GM12878 (cell line): ENCODE results near the gene AJM1. TPM values are rescaled to one million over a fixed set of nuclear protein-coding genes. Genes with fewer than 3 reads are reported as not detected.

Experiments used
- ATAC-seq: fragments of 200-7000 bp; cut with Tn5 transposase; 3 replicates; pipeline ENCODE4 v1.9.1; 2020; ENCODE audit warnings: mild to moderate bottlenecking, moderate library complexity
- BruUV-seq: library from RNA; stranded (reverse); fragments of 400-500 nt; replicated peaks from 2 replicates; lab custom pipeline; 2021; lab: Mats Ljungman, UMichigan
- CTCF ChIA-PET: fragments of 300-600 bp; sonication (Branson Sonifier 250); formaldehyde crosslinking; extraction: SDS; loops from one replicate; lab custom pipeline; 2021; ENCODE audit warnings: inconsistent platforms; lab: Yijun Ruan, JAX
- POLR2A ChIA-PET: fragments of 350-600 bp; formaldehyde crosslinking; extraction: SDS; loops from one replicate; lab custom pipeline; 2021; ENCODE audit warnings: inconsistent platforms; lab: Charles Lee
- RAD21 ChIA-PET: fragments of 300-600 bp; sonication (Branson Sonifier 250); formaldehyde crosslinking; loops from one replicate; lab custom pipeline; 2023; ENCODE audit warnings: antibody characterized with exemption; ENCODE audit not compliant: unreplicated experiment; lab: Charles Lee
- SMC1A ChIA-PET: fragments of 300-600 bp; sonication (Branson Sonifier 250); formaldehyde crosslinking; loops from one replicate; lab custom pipeline; 2023; ENCODE audit not compliant: unreplicated experiment, uncharacterized antibody; lab: Charles Lee
- DNase-seq: peaks from one replicate; pipeline ENCODE4 v3.0.0-alpha.2; 2011; ENCODE audit warnings: low read depth, low spot score
- FAIRE-seq: peaks from 3 replicates; lab custom pipeline; 2011; peaks lifted over from hg19 to GRCh38; lab: Jason Lieb, UNC
- H2AFZ ChIP-seq: 2 replicates; pipeline ENCODE4 v1.6.0; 2011; ENCODE audit warnings: low read depth, low read length, control low read depth; ENCODE audit not compliant: control insufficient read depth
- H3K27ac ChIP-seq: 2 replicates; pipeline ENCODE4 v1.5.1; 2011; ENCODE audit warnings: control low read depth; ENCODE audit not compliant: control insufficient read depth, insufficient read depth
- H3K27me3 ChIP-seq, 2 experiments: replicated peaks in 1 of 2; 2 replicates each; pipeline versions ENCODE4 v1.6.0 to v1.6.1; 2011; ENCODE audit warnings: low read length in 1 of 2; ENCODE audit not compliant: control insufficient read depth in 2 of 2, insufficient read depth in 2 of 2
- H3K36me3 ChIP-seq, 2 experiments: 2 replicates each; pipeline ENCODE4 v1.5.1; 2011; ENCODE audit warnings: low read length in 1 of 2; ENCODE audit not compliant: control insufficient read depth in 2 of 2, insufficient read depth in 2 of 2
- H3K4me1 ChIP-seq: 2 replicates; pipeline ENCODE4 v1.6.1; 2011; ENCODE audit warnings: mild to moderate bottlenecking, low read length, moderate library complexity, mixed read lengths; ENCODE audit not compliant: control insufficient read depth, insufficient read depth
- H3K4me2 ChIP-seq: 2 replicates; pipeline ENCODE4 v1.6.0; 2011; ENCODE audit warnings: control low read depth; ENCODE audit not compliant: control insufficient read depth, insufficient read depth
- H3K4me3 ChIP-seq: fragments of 200-600 bp; sonication (generic); 2 replicates; pipeline ENCODE4 v1.5.1; 2016
- H3K79me2 ChIP-seq: 2 replicates; pipeline ENCODE4 v1.6.0; 2011; ENCODE audit warnings: low read length; ENCODE audit not compliant: control insufficient read depth, insufficient read depth
- H3K9ac ChIP-seq: 2 replicates; pipeline ENCODE4 v1.8.0; 2011; ENCODE audit warnings: low read length, control low read depth, mixed read lengths; ENCODE audit not compliant: control insufficient read depth, insufficient read depth
- H3K9me3 ChIP-seq: replicated peaks from 3 replicates; pipeline ENCODE4 v1.5.1; 2011; ENCODE audit warnings: mild to moderate bottlenecking, low read length; ENCODE audit not compliant: control insufficient read depth, insufficient read depth
- H4K20me1 ChIP-seq: 2 replicates; pipeline ENCODE4 v1.6.0; 2011; ENCODE audit not compliant: control insufficient read depth, insufficient read depth
- EZH2 ChIP-seq: IDR thresholded peaks from 2 replicates; pipeline ENCODE4 v1.6.1; 2012; ENCODE audit warnings: low read depth, mild to moderate bottlenecking, control low read depth, inconsistent platforms, low read length, borderline replicate concordance; ENCODE audit not compliant: control insufficient read depth
- NFYB ChIP-seq: IDR thresholded peaks from 2 replicates; pipeline ENCODE4 v1.6.1; 2011; ENCODE audit warnings: low read depth, mild to moderate bottlenecking, low read length, improper control_type of control experiment, moderate library complexity; ENCODE audit not compliant: insufficient read depth
- POU2F2 ChIP-seq: IDR thresholded peaks from 3 replicates; pipeline ENCODE4 v1.6.1; 2011; ENCODE audit warnings: low read depth, mild to moderate bottlenecking, low read length, borderline replicate concordance
- SPI1 ChIP-seq: IDR thresholded peaks from 2 replicates; pipeline ENCODE4 v1.6.1; 2011; ENCODE audit warnings: low read depth, mild to moderate bottlenecking, low read length, moderate library complexity, borderline replicate concordance; ENCODE audit not compliant: insufficient read depth
- STAT3 ChIP-seq: IDR thresholded peaks from 2 replicates; pipeline ENCODE4 v1.6.1; 2011; ENCODE audit warnings: low read depth, low read length, improper control_type of control experiment
- ZBTB33 ChIP-seq: fragments of 450-650 bp; IDR thresholded peaks from 2 replicates; pipeline ENCODE4 v1.6.1; 2017; ENCODE audit warnings: mild to moderate bottlenecking
- ZNF274 ChIP-seq: IDR thresholded peaks from one replicate; pipeline ENCODE4 v1.8.0; 2011; ENCODE audit not compliant: insufficient read length, insufficient read depth
- ZNF384 ChIP-seq: IDR thresholded peaks from 2 replicates; pipeline ENCODE4 v1.6.1; 2012; ENCODE audit warnings: low read depth, mild to moderate bottlenecking, low read length, improper control_type of control experiment, borderline replicate concordance
- WGBS: methylation state at CpG from one replicate; pipeline ENCODE4 v1.1.6; 2016; ENCODE audit warnings: low lambda C conversion rate; ENCODE audit not compliant: insufficient replicate concordance, insufficient coverage; ENCODE audit errors: missing lambda C conversion rate; 5-methylcytosine and 5-hydroxymethylcytosine counted together
- in situ Hi-C: fragments of 300-500 bp; cut with MboI; formaldehyde crosslinking; loops from 9 replicates; pipeline ENCODE4 v1.14.3; 2018; ENCODE audit warnings: mixed read lengths
- intact Hi-C: fragments of 100-400 bp; cut with micrococcal nuclease; formaldehyde crosslinking; loops from one replicate; pipeline ENCODE4 v1.14.2; 2022; ENCODE audit not compliant: unreplicated experiment
- polyA plus RNA-seq, 11 experiments: library from polyadenylated mRNA; depleted of rRNA in 4 of 11; unstranded in 6 of 11; stranded (reverse) in 5 of 11; fragments of >200 nt; fragmentation: Nextera tagmentation in 4 of 11; fragmentation: Illumina TruSeq in 1 of 11; extraction: Ambion mirVana in 4 of 11; extraction: Trizol in 1 of 11; gene quantifications; 1 replicate in 1 of 11; 2 replicates in 10 of 11; pipeline versions ENCODE4 v1.2.1 to v1.2.3, GENCODE V29; 2011 to 2016; ENCODE audit warnings: inconsistent platforms in 2 of 11, missing spikeins in 2 of 11, low read depth in 1 of 11
- total RNA-seq, 4 experiments: library from RNA; depleted of rRNA in 3 of 4; stranded (reverse); fragments of >200 nt in 3 of 4; fragmentation: Illumina TruSeq in 1 of 4; extraction: Trizol in 1 of 4; gene quantifications; 2 replicates each; pipeline versions ENCODE4 v1.2.1 to v1.2.3, GENCODE V29; 2013 to 2021

Gene AJM1
- total and polyA plus RNA-seq, 10 of the 15 experiments (the other 5 are each of a cell fraction or from before 2014, with no cell fraction given) = 0.06 to 2.5 (median 1.0) TPM; not detected in 2

DNA sequence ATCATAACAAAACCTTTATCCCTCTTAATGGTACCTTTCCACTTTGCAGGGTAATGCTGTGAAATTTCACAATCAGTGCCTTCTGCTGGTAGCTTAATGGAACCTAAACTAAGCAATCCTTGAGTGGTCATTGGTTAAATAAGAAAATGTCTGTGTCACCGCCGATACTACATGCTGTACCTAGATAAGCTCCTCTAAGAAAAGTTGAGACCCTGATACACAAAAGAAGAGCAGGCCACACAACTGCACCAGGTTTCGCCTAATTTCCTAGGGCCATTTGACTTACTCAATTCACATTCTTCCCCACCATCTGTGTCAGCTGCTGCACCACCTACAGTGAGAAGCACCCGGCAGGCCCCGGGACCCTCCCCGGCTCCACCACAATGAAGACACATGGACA is 32.9 kb downstream of the AJM1 start:
- ATAC-seq (no peak), FAIRE-seq (no peak)
- ChIA-PET POLR2A (no interaction called here), SMC1A (no interaction called here)
- H3K27ac ChIP-seq = no peak overlapping the region
- H3K27me3 ChIP-seq = no peaks in the 10 kb centered on the region
- intact Hi-C loops = no loop called here
- no TSS peak for BruUV-seq
- H2AFZ ChIP-seq = no peak overlapping the region
- H3K4me1 ChIP-seq = no peaks in the 10 kb centered on the region; the same call in 1 of the 2 replicates
- H3K36me3 ChIP-seq = no peaks in the 10 kb centered on the region
- H3K4me3 ChIP-seq = no peak overlapping the region
- TF ChIP-seq SPI1 = no peak
- TF ChIP-seq ZNF384 = no peak
- TF ChIP-seq NFYB = no peak
- TF ChIP-seq POU2F2 = no peak
- no peak for TF ChIP-seq ZNF274
- TF ChIP-seq EZH2 = no peak
- no peak for TF ChIP-seq STAT3
- no peak for TF ChIP-seq ZBTB33
- TF ChIP-seq, all 136 proteins: peak for 0
- Histone ChIP-seq H3K79me2 (no peaks in the 10 kb centered on the region), H4K20me1 (no peaks in the 10 kb centered on the region), H3K9ac (no peak overlapping the region), H3K4me2 (no peak overlapping the region), H3K9me3 (peaks cover 5% of the 10 kb centered on the region; the same call in 1 of the 3 replicates)
- RAD21 ChIA-PET = no interaction called here
- WGBS = 89% methylated on average over 6 of the region's 6 CpGs
- CTCF ChIA-PET = no interaction called here
- no peak for DNase-seq
- in situ Hi-C loops = no loop called here
